ENCODE data around the gene ADSL. TPM values are rescaled to one million over a fixed set of nuclear protein-coding genes. Genes with fewer than 3 reads are reported as not detected.

ADSL gene
- total and polyA plus RNA-seq, 8 donors = 17.0 to 167 (median 36.6) TPM

GRCh38 chr22:40403141-40403540, 56.8 kb downstream of the ADSL start:
- no peaks in the 10 kb centered on the region for H3K9me3 ChIP-seq
- 83 to 97% (median 92%) methylated on average over 3 of the region's 3 CpGs for WGBS, 5 donors
- intact Hi-C loops (cut with DNase I; ENCODE audit: low total_unique reads) = no loop called here
- TF ChIP-seq, protein P1, sequence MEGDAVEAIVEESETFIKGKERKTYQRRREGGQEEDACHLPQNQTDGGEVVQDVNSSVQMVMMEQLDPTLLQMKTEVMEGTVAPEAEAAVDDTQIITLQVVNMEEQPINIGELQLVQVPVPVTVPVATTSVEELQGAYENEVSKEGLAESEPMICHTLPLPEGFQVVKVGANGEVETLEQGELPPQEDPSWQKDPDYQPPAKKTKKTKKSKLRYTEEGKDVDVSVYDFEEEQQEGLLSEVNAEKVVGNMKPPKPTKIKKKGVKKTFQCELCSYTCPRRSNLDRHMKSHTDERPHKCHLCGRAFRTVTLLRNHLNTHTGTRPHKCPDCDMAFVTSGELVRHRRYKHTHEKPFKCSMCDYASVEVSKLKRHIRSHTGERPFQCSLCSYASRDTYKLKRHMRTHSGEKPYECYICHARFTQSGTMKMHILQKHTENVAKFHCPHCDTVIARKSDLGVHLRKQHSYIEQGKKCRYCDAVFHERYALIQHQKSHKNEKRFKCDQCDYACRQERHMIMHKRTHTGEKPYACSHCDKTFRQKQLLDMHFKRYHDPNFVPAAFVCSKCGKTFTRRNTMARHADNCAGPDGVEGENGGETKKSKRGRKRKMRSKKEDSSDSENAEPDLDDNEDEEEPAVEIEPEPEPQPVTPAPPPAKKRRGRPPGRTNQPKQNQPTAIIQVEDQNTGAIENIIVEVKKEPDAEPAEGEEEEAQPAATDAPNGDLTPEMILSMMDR (IDR thresholded peaks at IDR 0.05) = no peak
- no peak for TF ChIP-seq POLR2A (IDR thresholded peaks at IDR 0.05)
- no peak for TF ChIP-seq EP300 (IDR thresholded peaks at IDR 0.05)
- no peak overlapping the region for H3K4me3 ChIP-seq
- peaks cover 59 to 79% (median 74%) of the 10 kb centered on the region in 4 donors for H3K36me3 ChIP-seq
- H3K27ac ChIP-seq = peak overlapping the region in 1 of 5 donors; percentile 1
- H3K4me1 ChIP-seq = peaks cover 0 to 41% (median 22%) of the 10 kb centered on the region in 4 donors
- no peak for DNase-seq
- no peaks in the 10 kb centered on the region for H3K27me3 ChIP-seq

DNA sequence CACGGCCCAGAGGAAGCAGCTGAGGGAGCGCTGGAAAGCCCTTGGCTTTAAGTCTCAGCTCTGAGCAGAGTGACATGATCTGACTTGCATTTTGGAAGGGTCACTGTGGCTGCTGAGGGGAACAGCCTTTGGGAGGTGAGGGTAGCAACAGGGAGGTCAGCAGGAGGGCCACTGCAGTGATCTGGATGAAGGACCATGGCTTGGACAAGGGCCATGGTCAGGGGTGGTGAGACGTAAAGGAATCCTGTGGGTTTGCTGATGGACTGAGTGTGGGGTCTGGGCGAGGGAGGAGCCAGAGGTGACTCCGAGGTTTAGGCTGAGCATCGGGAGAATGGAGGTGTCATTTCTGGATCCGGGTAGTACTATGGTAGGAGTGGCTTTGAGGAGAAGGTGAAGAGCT, 57.4 kb downstream of the ADSL start:
- DNase-seq = no peak
- H3K27ac ChIP-seq = peak overlapping the region in 2 of 5 donors; percentile 1 to 8
- no peak overlapping the region for H3K4me3 ChIP-seq
- intact Hi-C loops (cut with DNase I; ENCODE audit: low total_unique reads) = no loop called here
- no peak for TF ChIP-seq POLR2A (IDR thresholded peaks at IDR 0.05)
- TF ChIP-seq, protein P1 (IDR thresholded peaks at IDR 0.05) = no peak
- TF ChIP-seq EP300 (IDR thresholded peaks at IDR 0.05) = no peak
- no peak for TF ChIP-seq POLR2AphosphoS5 (IDR thresholded peaks at IDR 0.05)
- H3K4me1 ChIP-seq = peaks cover 0 to 36% (median 18%) of the 10 kb centered on the region in 4 donors
- H3K27me3 ChIP-seq = no peaks in the 10 kb centered on the region
- no peaks in the 10 kb centered on the region for H3K9me3 ChIP-seq
- H3K36me3 ChIP-seq = peaks cover 64 to 84% (median 79%) of the 10 kb centered on the region in 4 donors
- WGBS, 5 donors = 86 to 91% (median 90%) methylated on average over 7 of the region's 7 CpGs

GRCh38 chr22:40404251-40405177, 58.2 kb downstream of the ADSL start:
- H3K4me1 ChIP-seq = peaks cover 7 to 35% (median 18%) of the 10 kb centered on the region in 4 donors
- no peaks in the 10 kb centered on the region for H3K9me3 ChIP-seq
- H3K36me3 ChIP-seq = peaks cover 73 to 93% (median 88%) of the 10 kb centered on the region in 4 donors
- H3K27me3 ChIP-seq = no peaks in the 10 kb centered on the region
- 81 to 88% (median 86%) methylated on average over 15 to 25 of the region's 25 CpGs for WGBS, 5 donors
- H3K27ac ChIP-seq = peak overlapping the region in 1 of 5 donors; percentile 8
- no peak overlapping the region for H3K4me3 ChIP-seq
- TF ChIP-seq POLR2A (IDR thresholded peaks at IDR 0.05) (no peak), EP300 (IDR thresholded peaks at IDR 0.05) (no peak), POLR2AphosphoS5 (IDR thresholded peaks at IDR 0.05) (no peak)
- TF ChIP-seq, protein P1 (IDR thresholded peaks at IDR 0.05) = no peak
- DNase-seq = no peak
- intact Hi-C loops (cut with DNase I; ENCODE audit: low total_unique reads) = no loop called here

GRCh38 chr22:40405178-40406062, 59.1 kb downstream of the ADSL start:
- TF ChIP-seq POLR2A (IDR thresholded peaks at IDR 0.05) = no peak
- TF ChIP-seq POLR2AphosphoS5 (IDR thresholded peaks at IDR 0.05) = no peak
- no peak for TF ChIP-seq EP300 (IDR thresholded peaks at IDR 0.05)
- TF ChIP-seq, protein P1 (IDR thresholded peaks at IDR 0.05) = no peak
- peaks cover 12 to 36% (median 21%) of the 10 kb centered on the region in 4 donors for H3K4me1 ChIP-seq
- DNase-seq = no peak
- H3K9me3 ChIP-seq = no peaks in the 10 kb centered on the region
- no peaks in the 10 kb centered on the region for H3K27me3 ChIP-seq
- H3K27ac ChIP-seq = no peak overlapping the region
- no peak overlapping the region for H3K4me3 ChIP-seq
- intact Hi-C loops (cut with DNase I; ENCODE audit: low total_unique reads) = no loop called here
- peaks cover 82 to 100% (median 96%) of the 10 kb centered on the region in 4 donors for H3K36me3 ChIP-seq
- WGBS, 5 donors = 81 to 92% (median 89%) methylated on average over 10 to 28 of the region's 28 CpGs

All from stomach (tissue), 9 donors.